HepG2 (cell line): ENCODE results near the gene SYT9. TPM values are rescaled to one million over a fixed set of nuclear protein-coding genes. Genes with fewer than 3 reads are reported as not detected.

Experiments
- ATAC-seq: fragments of 200-7000 bp; cut with Tn5 transposase; 3 replicates; pipeline ENCODE4 v1.9.1; 2020; ENCODE audit warnings: mild to moderate bottlenecking, moderate library complexity
- BruUV-seq: library from RNA; stranded (reverse); fragments of 400-500 nt; replicated peaks from 2 replicates; lab custom pipeline; 2021; lab: Mats Ljungman, UMichigan
- CTCF ChIA-PET: fragments of 300-600 bp; formaldehyde crosslinking; extraction: SDS; loops from one replicate; lab custom pipeline; 2021; ENCODE audit warnings: low total read pairs, inconsistent platforms, low intra/inter-chr PET ratio; lab: Yijun Ruan, JAX
- POLR2A ChIA-PET: fragments of 350-600 bp; sonication (Branson Sonifier 250); formaldehyde crosslinking; loops from one replicate; lab custom pipeline; 2020; ENCODE audit warnings: antibody characterized with exemption, inconsistent platforms; lab: Yijun Ruan, JAX
- DNase-seq: peaks from one replicate; pipeline ENCODE4 v3.0.0-alpha.2; 2015; ENCODE audit warnings: low spot score
- FAIRE-seq: peaks from 3 replicates; lab custom pipeline; 2011; peaks lifted over from hg19 to GRCh38; lab: Jason Lieb, UNC
- H2AFZ ChIP-seq: one replicate; pipeline ENCODE4 v1.6.1; 2011; ENCODE audit warnings: low read length, inconsistent platforms
- H3K27ac ChIP-seq: fragments of 300-600 bp; 3 replicates; pipeline ENCODE4 v1.8.0; 2011; ENCODE audit warnings: mixed run types, mild to moderate bottlenecking, mixed read lengths, low read length, inconsistent platforms; ENCODE audit not compliant: insufficient read depth; ENCODE audit errors: extremely low read length
- H3K27me3 ChIP-seq, 2 experiments: fragments of 200-600 bp in 1 of 2; 2 replicates in 1 of 2; 3 replicates in 1 of 2; pipeline versions ENCODE4 v1.6.0 to v1.8.0; 2011; ENCODE audit warnings: low read length in 2 of 2, mild to moderate bottlenecking in 2 of 2, moderate library complexity in 2 of 2, inconsistent platforms in 1 of 2; ENCODE audit not compliant: insufficient read depth in 2 of 2, control insufficient read depth in 1 of 2
- H3K36me3 ChIP-seq, 2 experiments: fragments of 200-600 bp in 1 of 2; replicated peaks in 1 of 2; 2 replicates in 1 of 2; 3 replicates in 1 of 2; pipeline versions ENCODE4 v1.5.1 to v1.8.0; 2011; ENCODE audit warnings: low read length in 2 of 2, inconsistent platforms in 1 of 2; ENCODE audit not compliant: insufficient read depth in 2 of 2, control insufficient read depth in 1 of 2
- H3K4me1 ChIP-seq: 2 replicates; pipeline ENCODE4 v1.5.1; 2012; ENCODE audit warnings: low read length, inconsistent platforms; ENCODE audit not compliant: insufficient read depth
- H3K4me2 ChIP-seq: 2 replicates; pipeline ENCODE4 v1.6.0; 2011; ENCODE audit warnings: low read depth, low read length, inconsistent platforms
- H3K4me3 ChIP-seq, 3 experiments: fragments of 200-600 bp in 1 of 3; sonication (generic), shearing (Covaris generic) in 1 of 3; replicated peaks in 1 of 3; 2 replicates each; pipeline ENCODE4 v1.5.1; 2011 to 2016; ENCODE audit warnings: low read length in 3 of 3, inconsistent platforms in 2 of 3, low read depth in 2 of 3, mild to moderate bottlenecking in 2 of 3, control low read depth in 1 of 3, mixed read lengths in 1 of 3; ENCODE audit not compliant: insufficient read depth in 1 of 3
- H3K79me2 ChIP-seq: one replicate; pipeline ENCODE4 v1.6.1; 2011; ENCODE audit warnings: low read length, inconsistent platforms; ENCODE audit not compliant: insufficient read depth
- H3K9ac ChIP-seq: 2 replicates; pipeline ENCODE4 v1.6.0; 2011; ENCODE audit warnings: mild to moderate bottlenecking, low read depth, low read length, inconsistent platforms; ENCODE audit not compliant: insufficient read depth
- H3K9me3 ChIP-seq: 2 replicates; pipeline ENCODE4 v1.5.1; 2012; ENCODE audit warnings: mild to moderate bottlenecking, low read length
- H4K20me1 ChIP-seq: 2 replicates; pipeline ENCODE4 v1.6.0; 2011; ENCODE audit warnings: inconsistent platforms, mild to moderate bottlenecking, low read length, moderate library complexity; ENCODE audit not compliant: insufficient read depth
- ARNT2 ChIP-seq: sonication (generic); formaldehyde crosslinking; IDR thresholded peaks from 2 replicates; pipeline ENCODE4 v1.8.0; 2022; ENCODE audit warnings: mild to moderate bottlenecking, low read depth, missing genetic modification reagents, moderate library complexity
- CBX5 ChIP-seq: sonication (generic); formaldehyde crosslinking; IDR thresholded peaks from 2 replicates; pipeline ENCODE4 v1.4.0; 2020; ENCODE audit warnings: missing genetic modification reagents, borderline replicate concordance
- CC2D1A ChIP-seq: sonication (generic); formaldehyde crosslinking; IDR thresholded peaks from 2 replicates; pipeline ENCODE4 v1.8.1; 2023; ENCODE audit warnings: mild to moderate bottlenecking, missing genetic modification reagents
- KLF16 ChIP-seq, 2 experiments: sonication (generic) in 1 of 2; formaldehyde crosslinking in 1 of 2; IDR thresholded peaks; 2 replicates each; pipeline versions ENCODE4 v1.6.1 to v1.8.0; 2016 to 2023; ENCODE audit warnings: missing genetic modification reagents in 2 of 2, missing compliant biosample characterization in 1 of 2
- MLX ChIP-seq: IDR thresholded peaks from 2 replicates; pipeline ENCODE4 v1.6.1; 2016
- MLXIP ChIP-seq: sonication (generic); formaldehyde crosslinking; IDR thresholded peaks from 2 replicates; pipeline ENCODE4 v1.9.0; 2021; ENCODE audit warnings: missing genetic modification reagents, borderline replicate concordance
- NFKBIZ ChIP-seq: IDR thresholded peaks from 2 replicates; pipeline ENCODE4 v1.6.1; 2018; ENCODE audit warnings: missing genetic modification reagents, missing compliant biosample characterization
- SKI ChIP-seq: fragments of 450-650 bp; IDR thresholded peaks from one replicate; pipeline ENCODE4 v1.6.1; 2018; ENCODE audit warnings: mild to moderate bottlenecking; ENCODE audit not compliant: partially characterized antibody
- TAF15 ChIP-seq: fragments of 200-400 bp; formaldehyde crosslinking; IDR thresholded peaks from one replicate; pipeline ENCODE4 v1.6.1; 2018; ENCODE audit warnings: mild to moderate bottlenecking, low read depth, low read length; ENCODE audit not compliant: poor library complexity, severe bottlenecking
- ZNF256 ChIP-seq: sonication (generic); formaldehyde crosslinking; conservative IDR thresholded peaks from 2 replicates; pipeline ENCODE4 v1.4.0; 2020; ENCODE audit warnings: missing genetic modification reagents
- ZNF598 ChIP-seq: sonication (generic); formaldehyde crosslinking; IDR thresholded peaks from 2 replicates; pipeline ENCODE4 v1.5.1; 2020; ENCODE audit warnings: mild to moderate bottlenecking, missing genetic modification reagents, borderline replicate concordance
- ZNF687 ChIP-seq: sonication (generic); formaldehyde crosslinking; IDR thresholded peaks from 2 replicates; pipeline ENCODE4 v1.5.1; 2020; ENCODE audit warnings: mild to moderate bottlenecking, missing genetic modification reagents, moderate library complexity
- WGBS: methylation state at CpG from one replicate; pipeline ENCODE4 v1.1.6; 2017; ENCODE audit warnings: low lambda C conversion rate; 5-methylcytosine and 5-hydroxymethylcytosine counted together
- in situ Hi-C: cut with HindIII; loops from 2 replicates; pipeline ENCODE4 v1.10.0; 2017; ENCODE audit warnings: low pct_unique_long_range_greater_than_20kb; ENCODE audit not compliant: extremely low pct_ligation_motif_present
- intact Hi-C: fragments of 100-400 bp; cut with micrococcal nuclease; formaldehyde crosslinking; loops from one replicate; pipeline ENCODE4 v1.10.0; 2022; ENCODE audit not compliant: unreplicated experiment
- polyA plus RNA-seq, 8 experiments: library from polyadenylated mRNA; depleted of rRNA in 3 of 8; stranded (reverse) in 7 of 8; unstranded in 1 of 8; fragments of >200 nt; fragmentation: Illumina TruSeq in 4 of 8; extraction: Trizol in 4 of 8; gene quantifications; 2 replicates each; pipeline versions ENCODE4 v1.2.1 to v1.2.3, GENCODE V29; 2011 to 2016; ENCODE audit warnings: low read depth in 4 of 8, missing spikeins in 1 of 8, mixed read lengths in 1 of 8; ENCODE audit not compliant: insufficient read depth in 1 of 8
- total RNA-seq, 5 experiments: library from RNA; depleted of rRNA; stranded (reverse); fragments of >200 nt; fragmentation: Illumina TruSeq; extraction: Trizol; gene quantifications; 2 replicates each; pipeline ENCODE4 v1.2.3, GENCODE V29; 2016; ENCODE audit warnings: low read depth in 1 of 5

SYT9 gene
- total and polyA plus RNA-seq, 2 of the 13 experiments (the other 11 are each of a cell fraction or from before 2014, with no cell fraction given): not detected

GRCh38 chr11:7449841-7450214, 198.1 kb downstream of the SYT9 start:
- Histone ChIP-seq H3K4me3 (no peak overlapping the region), H3K9ac (no peak overlapping the region), H3K27me3 (peaks cover 0 to 10% of the 10 kb centered on the region in 2 experiments; a peak in 1 of 5 replicates), H3K9me3 (no peaks in the 10 kb centered on the region), H3K79me2 (no peaks in the 10 kb centered on the region), H4K20me1 (no peaks in the 10 kb centered on the region), H3K27ac (no peak overlapping the region), H3K36me3 (no peaks in the 10 kb centered on the region), H3K4me2 (no peak overlapping the region), H2AFZ (no peak overlapping the region), H3K4me1 (no peaks in the 10 kb centered on the region)
- WGBS: 45% methylated on average over 4 of the region's 4 CpGs
- ChIA-PET POLR2A (no interaction called here), CTCF (no interaction called here)
- no TSS peak for BruUV-seq
- TF ChIP-seq CBX5 (CRISPR knock-in tag) (no peak), ZNF598 (no peak), KLF16 (CRISPR knock-in tag; IDR thresholded peaks at IDR 0.05) (no peak), CC2D1A (no peak), TAF15 (no peak), SKI (no peak)
- intact Hi-C loops (no loop called here), in situ Hi-C loops (loop anchor here (5.0 to 10.0 kb wide), 2 partner anchors 98 to 355 kb away; no protein-coding TSS in a partner anchor)
- no peak for FAIRE-seq
- DNase-seq: no peak
- no peak for ATAC-seq

- H2AFZ ChIP-seq: no peak overlapping the region
- FAIRE-seq: no peak
- H3K9ac ChIP-seq: no peak overlapping the region
- H3K27me3 ChIP-seq: peaks cover 0 to 10% of the 10 kb centered on the region in 2 experiments; a peak in 1 of 5 replicates
- BruUV-seq: no TSS peak
- no peak overlapping the region for H3K4me3 ChIP-seq
- intact Hi-C loops: no loop called here
- no peak for ATAC-seq
- ChIA-PET POLR2A (no interaction called here), CTCF (no interaction called here)
- H3K4me2 ChIP-seq: no peak overlapping the region
- no peaks in the 10 kb centered on the region for H3K9me3 ChIP-seq
- in situ Hi-C loops: no loop called here
- H3K27ac ChIP-seq: no peak overlapping the region
- no peaks in the 10 kb centered on the region for H4K20me1 ChIP-seq
- H3K36me3 ChIP-seq: no peaks in the 10 kb centered on the region
- H3K4me1 ChIP-seq: no peaks in the 10 kb centered on the region
- no peak for DNase-seq
- H3K79me2 ChIP-seq: no peaks in the 10 kb centered on the region
- 12% methylated on average over 3 of the region's 3 CpGs for WGBS
- TF ChIP-seq ZNF687 (no peak), ZNF256 (no peak), NFKBIZ (CRISPR knock-in tag) (no peak), ARNT2 (CRISPR knock-in tag) (no peak), MLXIP (no peak), MLX (CRISPR knock-in tag) (no peak)
Measured at GRCh38 chr11:7450836-7451235, 199.1 kb downstream of the SYT9 start.
